ENCODE data around the gene FLG.

- TF ChIP-seq CTCF (IDR thresholded peaks at IDR 0.05; ENCODE audit: low read depth, low read length, poor library complexity, severe bottlenecking) (no peak), EZH2phosphoT487 (IDR thresholded peaks at IDR 0.05; ENCODE audit: borderline replicate concordance, low read length) (no peak)
These were observed 3.9 kb upstream of the FLG start for GRCh38 chr1:152328801-152329391.
